Measurements from ENCODE around the gene JUNB. TPM values are rescaled to one million over a fixed set of nuclear protein-coding genes. Genes with fewer than 3 reads are reported as not detected.

Gene JUNB
- total and polyA plus RNA-seq, 10 donors = 57.5 to 363 (median 169) TPM

DNA sequence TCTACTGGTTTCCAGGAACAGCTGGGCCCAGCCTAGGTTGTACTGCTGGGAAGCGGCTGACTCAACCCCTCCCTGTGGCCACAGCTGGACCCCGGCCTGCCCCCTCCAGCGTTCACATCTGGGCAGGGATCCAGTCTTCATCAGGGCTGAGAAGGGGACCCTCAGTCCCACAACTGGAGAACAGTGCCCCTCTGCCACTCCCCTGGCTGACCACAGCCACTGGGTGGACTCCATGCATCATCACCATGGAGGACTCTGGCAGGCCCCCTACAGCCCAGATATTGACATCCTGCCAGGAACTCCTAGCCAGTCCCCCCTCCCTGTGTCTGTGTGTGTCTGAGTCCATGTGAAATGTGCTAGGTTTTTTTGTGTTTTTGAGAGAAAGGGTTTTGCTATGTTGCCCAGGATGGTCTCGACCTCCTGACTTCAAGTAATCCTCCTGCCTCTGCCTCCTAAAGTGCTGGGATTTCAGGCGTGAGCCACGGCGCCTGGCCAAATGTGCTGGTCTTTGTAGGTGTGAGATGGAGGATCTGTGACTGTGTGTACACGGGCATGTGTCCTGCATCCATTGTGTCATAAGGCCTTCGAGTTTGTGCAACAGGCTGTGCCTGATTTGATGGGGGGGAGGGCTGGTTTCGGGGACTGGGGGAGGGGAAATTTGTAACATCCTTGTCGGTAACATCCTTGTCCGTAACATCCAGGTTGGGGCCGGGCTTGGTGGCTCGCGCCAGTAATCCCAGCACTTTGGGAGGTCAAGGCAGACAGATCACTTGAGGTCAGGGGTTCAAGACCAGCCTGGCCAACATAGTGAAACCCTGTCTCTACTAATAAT, 11.9 kb upstream of the JUNB start:
- peak overlapping the region; percentile 79 to 98 (median 96) for H3K27ac ChIP-seq
- H3K36me3 ChIP-seq = no peaks in the 10 kb centered on the region
- H3K27me3 ChIP-seq (replicated peaks in 1 of 7) = no peaks in the 10 kb centered on the region
- 39 to 65% (median 60%) methylated on average over 7 to 15 of the region's 15 CpGs for WGBS, 5 donors
- peaks cover 47 to 90% (median 80%) of the 10 kb centered on the region in 6 donors for H3K4me1 ChIP-seq
- TF ChIP-seq POLR2A (IDR thresholded peaks at IDR 0.05) (no peak), POLR2AphosphoS5 (IDR thresholded peaks at IDR 0.05) (peak in 2 of 3 donors; percentile 42 to 74)
- TF ChIP-seq, protein P1, sequence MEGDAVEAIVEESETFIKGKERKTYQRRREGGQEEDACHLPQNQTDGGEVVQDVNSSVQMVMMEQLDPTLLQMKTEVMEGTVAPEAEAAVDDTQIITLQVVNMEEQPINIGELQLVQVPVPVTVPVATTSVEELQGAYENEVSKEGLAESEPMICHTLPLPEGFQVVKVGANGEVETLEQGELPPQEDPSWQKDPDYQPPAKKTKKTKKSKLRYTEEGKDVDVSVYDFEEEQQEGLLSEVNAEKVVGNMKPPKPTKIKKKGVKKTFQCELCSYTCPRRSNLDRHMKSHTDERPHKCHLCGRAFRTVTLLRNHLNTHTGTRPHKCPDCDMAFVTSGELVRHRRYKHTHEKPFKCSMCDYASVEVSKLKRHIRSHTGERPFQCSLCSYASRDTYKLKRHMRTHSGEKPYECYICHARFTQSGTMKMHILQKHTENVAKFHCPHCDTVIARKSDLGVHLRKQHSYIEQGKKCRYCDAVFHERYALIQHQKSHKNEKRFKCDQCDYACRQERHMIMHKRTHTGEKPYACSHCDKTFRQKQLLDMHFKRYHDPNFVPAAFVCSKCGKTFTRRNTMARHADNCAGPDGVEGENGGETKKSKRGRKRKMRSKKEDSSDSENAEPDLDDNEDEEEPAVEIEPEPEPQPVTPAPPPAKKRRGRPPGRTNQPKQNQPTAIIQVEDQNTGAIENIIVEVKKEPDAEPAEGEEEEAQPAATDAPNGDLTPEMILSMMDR (IDR thresholded peaks at IDR 0.05 in 8 of 11, conservative IDR thresholded peaks at IDR 0.05 in 3 of 11) = peak in 1 of 11 experiments; percentile 18
- peak overlapping the region in 5 of 8 donors; percentile 52 to 79 (median 59) for H3K4me3 ChIP-seq
- no peaks in the 10 kb centered on the region for H3K9me3 ChIP-seq
- intact Hi-C loops (cut with DNase I; ENCODE audit: low total_unique reads) = no loop called here
- peak; percentile 83 for DNase-seq

DNA sequence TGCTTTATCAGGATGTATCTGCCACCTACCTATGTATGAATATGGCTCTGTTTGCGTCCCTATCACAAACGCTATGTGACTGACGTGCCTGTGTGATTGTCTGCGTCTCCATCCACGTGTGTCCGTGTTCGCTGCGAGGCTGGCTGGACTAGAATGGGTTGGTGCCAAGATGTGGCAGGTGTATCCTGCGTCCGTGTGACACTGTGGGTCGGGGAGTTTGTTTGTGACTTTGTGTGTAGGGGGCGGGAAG, 9.2 kb upstream of the JUNB start:
- H3K4me3 ChIP-seq = peak overlapping the region; percentile 30 to 66 (median 45)
- WGBS, 5 donors = 0 to 3% (median 1%) methylated on average over 8 to 12 of the region's 12 CpGs
- DNase-seq = no peak
- H3K27me3 ChIP-seq (replicated peaks in 1 of 7) = no peaks in the 10 kb centered on the region
- no peaks in the 10 kb centered on the region for H3K36me3 ChIP-seq
- H3K9me3 ChIP-seq = no peaks in the 10 kb centered on the region
- TF ChIP-seq POLR2A (IDR thresholded peaks at IDR 0.05) (peak in 1 of 3 donors; percentile 88), POLR2AphosphoS5 (IDR thresholded peaks at IDR 0.05) (peak in 1 of 3 donors; percentile 98)
- TF ChIP-seq, protein P1 (IDR thresholded peaks at IDR 0.05 in 8 of 11, conservative IDR thresholded peaks at IDR 0.05 in 3 of 11) = no peak
- H3K27ac ChIP-seq = peak overlapping the region; percentile 95 to 100 (median 100)
- intact Hi-C loops (cut with DNase I; ENCODE audit: low total_unique reads) = no loop called here
- H3K4me1 ChIP-seq = peaks cover 65 to 97% (median 88%) of the 10 kb centered on the region in 6 donors

DNA sequence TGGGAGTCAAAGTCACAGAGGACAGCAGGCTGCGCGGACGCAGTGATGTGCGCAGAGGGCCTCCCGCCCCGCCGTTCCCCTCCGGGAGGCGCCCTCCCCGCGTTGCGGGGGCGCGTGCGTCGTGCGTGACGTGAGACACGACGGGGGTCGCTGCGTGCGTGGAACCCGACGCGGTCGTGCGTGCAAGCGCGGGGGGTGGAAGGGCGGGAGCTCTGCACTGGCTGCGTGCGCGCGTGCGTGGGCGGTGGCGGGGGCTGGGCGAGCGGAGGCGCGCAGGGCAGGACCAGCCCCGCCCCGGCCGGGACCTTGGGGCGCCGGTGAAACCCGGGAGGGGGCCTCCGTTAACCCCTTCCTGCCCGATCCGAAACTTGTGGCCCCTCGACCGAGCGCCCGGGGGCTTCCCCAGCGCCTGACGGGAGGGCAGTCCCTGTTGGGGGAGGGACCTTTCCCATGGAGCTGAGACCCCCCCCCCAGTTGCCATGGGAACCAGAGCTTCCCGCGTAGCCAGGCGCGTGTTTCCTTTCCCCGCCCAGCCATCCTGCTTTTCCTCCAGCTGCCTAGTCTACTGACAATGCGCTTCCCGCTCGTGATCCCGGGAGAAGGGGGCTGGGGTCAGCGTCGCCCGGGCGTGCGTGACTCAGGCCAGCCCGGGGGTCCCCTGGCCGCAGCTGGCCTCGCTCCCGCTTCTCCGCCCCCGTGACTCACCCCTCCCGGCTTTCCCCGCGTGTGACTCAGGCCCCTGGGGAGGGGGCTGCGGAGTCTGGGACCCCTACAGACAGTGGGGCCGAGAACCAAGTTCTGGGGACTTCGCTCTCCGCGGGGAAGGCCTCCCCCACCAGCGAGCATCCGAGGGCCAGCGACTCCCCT, 8.6 kb upstream of the JUNB start:
- peak; percentile 42 to 88 (median 55) for TF ChIP-seq POLR2A (IDR thresholded peaks at IDR 0.05)
- TF ChIP-seq, protein P1 (IDR thresholded peaks at IDR 0.05 in 8 of 11, conservative IDR thresholded peaks at IDR 0.05 in 3 of 11) = peak in 6 of 11 experiments; percentile 3 to 49 (median 31)
- peak; percentile 89 to 99 (median 98) for TF ChIP-seq POLR2AphosphoS5 (IDR thresholded peaks at IDR 0.05)
- Histone ChIP-seq H3K4me3 (peak overlapping the region; percentile 30 to 66 (median 45)), H3K4me1 (peaks cover 67 to 97% (median 88%) of the 10 kb centered on the region in 6 donors), H3K27me3 (replicated peaks in 1 of 7) (no peaks in the 10 kb centered on the region), H3K27ac (peak overlapping the region; percentile 95 to 100 (median 100)), H3K36me3 (no peaks in the 10 kb centered on the region), H3K9me3 (no peaks in the 10 kb centered on the region)
- DNase-seq = peak; percentile 98
- WGBS, 5 donors = 0 to 2% (median 1%) methylated on average over 61 to 88 of the region's 88 CpGs
- intact Hi-C loops (cut with DNase I; ENCODE audit: low total_unique reads) = no loop called here
